ENCODE data around the gene SIT1.

The SIT1 gene

DNA sequence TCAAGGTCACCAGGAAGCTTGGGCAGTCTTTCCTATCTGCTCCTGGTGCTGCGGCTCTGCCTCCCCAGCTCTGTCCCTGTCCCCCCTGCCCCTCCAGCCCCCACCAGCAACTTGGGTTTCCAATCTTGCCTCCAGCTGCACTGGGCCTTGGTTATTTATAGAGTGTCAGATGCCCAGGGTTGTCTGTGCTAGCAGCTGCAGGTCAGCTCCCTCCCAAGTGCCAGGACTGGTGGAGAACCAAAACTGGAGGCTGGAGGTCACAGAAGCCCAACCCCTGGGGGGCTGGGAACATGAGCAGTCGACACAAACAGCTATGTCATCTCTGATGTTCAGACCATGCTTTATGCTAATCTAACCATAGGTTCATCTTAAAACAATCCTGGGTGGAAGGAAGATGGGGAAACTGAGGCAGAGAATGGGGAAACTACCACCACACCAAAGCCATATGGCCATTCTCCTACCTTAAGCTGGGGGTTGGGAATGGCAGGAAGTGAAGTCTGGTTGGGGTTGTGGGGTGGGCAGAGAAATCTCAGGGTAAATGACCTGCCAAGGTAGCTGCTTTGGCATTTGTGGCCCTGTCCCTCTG, 37.3 kb upstream of the SIT1 start:
- no peak for DNase-seq (ENCODE audit: extremely low read depth, low read depth)
- TF ChIP-seq, protein P1, sequence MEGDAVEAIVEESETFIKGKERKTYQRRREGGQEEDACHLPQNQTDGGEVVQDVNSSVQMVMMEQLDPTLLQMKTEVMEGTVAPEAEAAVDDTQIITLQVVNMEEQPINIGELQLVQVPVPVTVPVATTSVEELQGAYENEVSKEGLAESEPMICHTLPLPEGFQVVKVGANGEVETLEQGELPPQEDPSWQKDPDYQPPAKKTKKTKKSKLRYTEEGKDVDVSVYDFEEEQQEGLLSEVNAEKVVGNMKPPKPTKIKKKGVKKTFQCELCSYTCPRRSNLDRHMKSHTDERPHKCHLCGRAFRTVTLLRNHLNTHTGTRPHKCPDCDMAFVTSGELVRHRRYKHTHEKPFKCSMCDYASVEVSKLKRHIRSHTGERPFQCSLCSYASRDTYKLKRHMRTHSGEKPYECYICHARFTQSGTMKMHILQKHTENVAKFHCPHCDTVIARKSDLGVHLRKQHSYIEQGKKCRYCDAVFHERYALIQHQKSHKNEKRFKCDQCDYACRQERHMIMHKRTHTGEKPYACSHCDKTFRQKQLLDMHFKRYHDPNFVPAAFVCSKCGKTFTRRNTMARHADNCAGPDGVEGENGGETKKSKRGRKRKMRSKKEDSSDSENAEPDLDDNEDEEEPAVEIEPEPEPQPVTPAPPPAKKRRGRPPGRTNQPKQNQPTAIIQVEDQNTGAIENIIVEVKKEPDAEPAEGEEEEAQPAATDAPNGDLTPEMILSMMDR (IDR thresholded peaks at IDR 0.05; ENCODE audit: low read depth, low read length) = no peak

DNA sequence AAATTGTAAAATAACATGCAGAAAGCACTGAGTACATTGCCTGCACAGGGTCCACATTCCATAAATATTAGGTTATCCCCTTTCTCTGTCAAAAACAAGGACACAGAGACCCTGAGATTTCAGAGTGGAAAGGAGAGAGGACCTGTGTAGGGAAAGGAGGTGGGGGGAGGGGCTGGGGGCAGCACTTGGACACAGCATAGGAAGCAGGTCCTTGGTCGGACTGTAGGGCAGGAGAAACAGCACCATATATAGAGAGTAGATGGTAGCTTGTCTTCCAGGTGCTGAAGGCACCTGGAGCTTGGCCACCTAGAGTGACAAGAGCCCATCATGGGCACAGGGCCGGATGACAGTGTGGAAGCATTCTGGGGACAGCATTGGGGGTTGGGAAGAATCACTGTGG, 36.6 kb upstream of the SIT1 start:
- no peak for DNase-seq (ENCODE audit: extremely low read depth, low read depth)
- TF ChIP-seq, protein P1 (IDR thresholded peaks at IDR 0.05; ENCODE audit: low read depth, low read length) = no peak

DNA sequence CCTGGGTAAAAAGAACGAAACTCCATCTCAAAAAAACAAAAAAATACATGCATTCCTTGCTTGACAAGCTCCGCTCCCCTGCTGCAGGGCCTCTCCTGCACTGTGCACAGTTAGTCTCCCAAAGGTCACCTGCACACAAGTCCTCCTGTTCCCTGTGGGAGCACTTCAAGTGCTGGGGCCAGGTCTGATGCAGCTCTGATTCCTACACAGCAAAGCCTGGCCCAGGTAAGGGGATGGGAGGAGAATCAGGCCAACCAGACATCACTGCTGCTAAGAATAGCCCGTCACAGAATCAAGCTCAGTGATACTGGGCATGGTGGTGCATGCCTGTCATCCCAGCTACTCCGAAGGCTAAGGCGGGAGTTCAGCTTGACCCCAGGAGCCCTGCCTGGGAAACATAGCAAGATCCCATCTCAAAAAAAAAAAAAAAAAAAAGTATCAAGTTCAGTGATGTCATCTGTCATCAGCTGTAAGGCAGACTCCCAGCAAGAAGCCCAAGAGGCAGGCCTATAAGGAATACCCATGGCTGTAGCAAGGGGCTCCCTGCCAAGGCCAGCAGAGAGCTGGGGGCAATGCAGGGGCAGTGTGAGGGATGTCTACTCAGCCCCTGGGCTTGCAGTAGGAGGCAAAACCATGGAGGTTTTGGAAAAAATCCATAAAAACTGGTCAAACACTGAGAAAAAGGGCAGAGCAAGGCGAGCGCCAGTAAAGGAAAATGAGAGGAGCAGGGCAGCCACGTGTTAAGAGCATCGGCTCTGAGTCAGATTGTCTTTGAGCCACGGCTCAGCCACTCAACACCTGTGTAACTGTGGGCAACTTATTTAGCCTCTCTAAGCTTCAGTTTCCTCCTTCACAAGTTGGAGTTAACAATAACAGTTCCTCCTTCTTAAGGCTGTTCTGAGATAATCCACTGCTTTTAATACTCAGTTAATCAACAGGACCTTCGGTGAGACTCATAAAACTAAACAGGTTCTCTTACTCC, 35.8 kb upstream of the SIT1 start:
- DNase-seq (ENCODE audit: extremely low read depth, low read depth) = no peak
- TF ChIP-seq, protein P1 (IDR thresholded peaks at IDR 0.05; ENCODE audit: low read depth, low read length) = no peak

DNA sequence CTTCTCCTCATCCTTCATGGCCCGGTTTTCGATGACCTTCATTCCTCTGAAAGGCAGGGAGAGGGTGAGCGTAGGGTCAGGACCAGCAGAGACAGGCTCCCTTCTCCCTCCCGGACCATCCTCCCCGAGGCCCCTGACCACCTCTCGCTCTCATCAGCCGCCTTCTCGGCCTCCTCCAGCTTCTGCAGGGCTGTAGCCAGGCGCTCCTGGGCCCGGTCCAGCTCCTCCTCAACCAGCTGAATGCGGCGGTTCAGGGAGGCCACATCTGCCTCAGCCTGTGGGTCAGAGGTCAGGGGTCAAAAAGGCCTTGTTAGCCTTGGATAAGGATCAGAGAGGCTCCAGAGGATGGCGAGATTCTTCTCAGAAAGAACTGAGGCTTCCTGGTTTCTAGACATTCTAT, 34.8 kb upstream of the SIT1 start:
- no peak for DNase-seq (ENCODE audit: extremely low read depth, low read depth)
- TF ChIP-seq, protein P1 (IDR thresholded peaks at IDR 0.05; ENCODE audit: low read depth, low read length) = no peak

DNA sequence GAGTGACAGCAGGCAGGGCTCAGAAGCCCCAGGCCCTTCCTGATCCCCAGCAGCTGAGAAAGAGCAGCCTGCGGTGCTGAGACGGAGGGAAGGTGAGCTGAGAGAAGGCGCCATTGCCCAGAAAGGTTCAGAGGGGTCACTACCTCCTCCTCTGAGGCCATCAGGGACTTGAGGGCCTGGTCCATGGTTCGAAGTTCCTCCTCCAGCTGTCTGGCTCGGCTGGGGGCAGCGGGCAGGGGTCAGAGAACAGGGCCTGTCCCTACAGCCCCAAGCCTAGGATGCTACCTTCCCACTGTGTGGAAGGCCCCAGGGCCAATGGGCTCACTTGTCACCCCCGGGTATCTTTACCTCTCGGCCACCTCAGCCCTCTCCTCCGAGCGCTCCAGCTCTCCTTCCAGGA, 34.2 kb upstream of the SIT1 start:
- no peak for DNase-seq (ENCODE audit: extremely low read depth, low read depth)
- TF ChIP-seq, protein P1 (IDR thresholded peaks at IDR 0.05; ENCODE audit: low read depth, low read length) = no peak

DNA sequence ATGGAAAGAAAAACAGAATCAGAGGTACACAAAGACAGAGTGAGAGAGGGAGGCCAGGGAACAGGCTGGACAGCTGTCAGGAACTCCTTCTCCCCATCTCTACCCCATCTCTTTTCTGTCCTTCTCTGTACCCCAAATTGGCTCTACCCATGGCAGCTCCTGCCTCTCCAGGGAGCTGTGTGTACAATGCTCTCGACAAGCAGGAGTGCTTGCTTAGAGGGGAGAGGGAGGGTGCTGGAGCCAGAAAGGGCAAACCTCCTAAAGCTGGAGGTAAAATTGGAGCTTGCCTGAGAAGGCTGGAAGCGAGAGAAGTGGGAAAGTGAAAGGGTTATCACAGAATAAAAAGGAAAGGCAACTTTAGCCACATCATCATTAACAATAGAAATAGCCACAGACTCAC, 32.6 kb upstream of the SIT1 start:
- DNase-seq (ENCODE audit: extremely low read depth, low read depth) = no peak
- TF ChIP-seq, protein P1 (IDR thresholded peaks at IDR 0.05; ENCODE audit: low read depth, low read length) = no peak
